GM21390 (cell line): ENCODE measurements around the gene AKNA.
"Not testable (repeated sequence)": the region's sequence is repeated elsewhere in the genome, so short reads cannot be mapped to it uniquely, and the experiment has no call there.

ENCODE experiments used
- ATAC-seq: cut with Tn5 transposase; IDR thresholded peaks from one replicate; pipeline ENCODE4 v1.9.1; 2021; ENCODE audit not compliant: unreplicated experiment

The AKNA gene

DNA sequence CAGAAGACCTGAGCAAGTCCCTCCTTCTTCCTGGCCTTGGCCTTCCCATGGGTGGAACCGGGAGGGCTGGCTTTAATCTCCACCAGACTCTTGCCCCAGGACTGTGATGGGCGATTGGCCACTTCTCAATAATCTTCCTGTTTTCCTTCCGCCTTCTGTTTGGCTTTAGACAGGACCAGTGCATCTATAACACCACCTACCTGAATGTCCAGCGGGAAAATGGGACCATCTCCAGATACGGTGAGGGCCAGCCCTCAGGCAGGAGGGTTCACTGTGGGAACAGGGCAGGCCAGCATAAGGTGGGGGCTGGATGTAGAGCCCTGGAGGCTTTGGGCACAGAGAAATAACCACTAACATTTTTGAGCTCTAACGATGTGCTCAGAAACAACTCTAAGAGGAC lies 63.9 kb downstream of the AKNA start:
- not testable (repeated sequence) for ATAC-seq

- not testable (repeated sequence) for ATAC-seq
These were observed 64.8 kb downstream of the AKNA start, which contains the start of gene ORM1 for GRCh38 chr9:114322831-114323531. Gene ORM1 (plus strand): TSS chr9:114323098. CDS start chr9:114323134, 36 bp downstream.

- not testable (repeated sequence) for ATAC-seq
These were observed 65.5 kb downstream of the AKNA start for GRCh38 chr9:114322160-114322818.

DNA sequence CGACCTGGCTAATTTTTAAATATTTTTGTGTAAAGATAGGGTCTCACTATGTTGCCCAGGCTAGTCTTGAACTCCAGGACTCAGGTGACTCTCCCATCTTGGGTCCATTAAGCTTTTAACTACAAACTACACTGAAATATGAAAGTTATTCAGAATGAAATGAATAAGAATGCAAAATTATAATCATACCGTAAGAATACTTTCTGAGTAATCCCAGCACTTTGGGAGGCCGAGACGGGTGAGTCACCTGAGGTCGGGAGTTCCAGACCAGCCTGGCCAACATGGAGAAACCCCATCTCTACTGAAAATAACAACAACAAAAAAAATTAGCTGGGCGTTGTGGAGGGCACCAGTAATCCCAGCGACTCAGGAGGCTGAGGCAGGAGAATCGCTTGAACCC lies 66.0 kb downstream of the AKNA start:
- ATAC-seq, result no peak

GRCh38 chr9:114320710-114321109 lies 67.1 kb downstream of the AKNA start:
- not testable (repeated sequence) for ATAC-seq

GRCh38 chr9:114319147-114319546 lies 68.6 kb downstream of the AKNA start:
- no peak for ATAC-seq

GRCh38 chr9:114318416-114318815 lies 69.4 kb downstream of the AKNA start:
- ATAC-seq, result no peak

- no peak for ATAC-seq
These were observed 70.0 kb downstream of the AKNA start for GRCh38 chr9:114317665-114318357.

DNA sequence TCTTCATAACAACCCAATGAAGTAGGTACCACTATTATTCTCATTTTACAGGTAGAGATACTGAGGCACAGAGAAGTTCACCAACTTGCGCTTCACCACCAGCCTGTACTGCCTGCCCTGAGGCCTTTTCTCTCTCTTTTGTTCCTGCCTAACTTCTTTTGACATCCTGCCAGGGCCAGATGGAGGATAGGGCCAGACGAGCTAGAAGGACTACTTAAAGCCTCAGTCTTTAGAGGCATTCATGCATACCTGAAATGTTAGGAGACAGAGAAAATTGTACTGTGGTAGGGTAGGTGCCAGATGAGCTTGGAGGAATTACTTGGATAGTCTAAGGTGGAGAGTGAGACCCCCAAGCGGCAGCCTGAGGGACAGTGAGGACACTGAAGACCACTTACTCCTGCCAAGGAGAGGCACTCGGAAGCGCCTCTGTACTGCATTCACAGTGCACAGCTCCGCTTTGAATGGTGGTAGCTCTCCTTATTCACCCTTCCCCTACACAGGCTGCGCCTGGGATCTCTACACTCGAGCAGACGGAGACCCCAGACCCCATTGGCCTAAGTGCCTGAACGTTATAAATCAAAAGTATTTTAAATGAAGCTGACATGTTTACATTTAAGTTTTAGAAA lies 71.1 kb downstream of the AKNA start:
- ATAC-seq, result no peak

GRCh38 chr9:114315723-114316363 lies 71.9 kb downstream of the AKNA start:
- no peak for ATAC-seq

GRCh38 chr9:114314881-114315722 lies 72.7 kb downstream of the AKNA start:
- ATAC-seq, result no peak

DNA sequence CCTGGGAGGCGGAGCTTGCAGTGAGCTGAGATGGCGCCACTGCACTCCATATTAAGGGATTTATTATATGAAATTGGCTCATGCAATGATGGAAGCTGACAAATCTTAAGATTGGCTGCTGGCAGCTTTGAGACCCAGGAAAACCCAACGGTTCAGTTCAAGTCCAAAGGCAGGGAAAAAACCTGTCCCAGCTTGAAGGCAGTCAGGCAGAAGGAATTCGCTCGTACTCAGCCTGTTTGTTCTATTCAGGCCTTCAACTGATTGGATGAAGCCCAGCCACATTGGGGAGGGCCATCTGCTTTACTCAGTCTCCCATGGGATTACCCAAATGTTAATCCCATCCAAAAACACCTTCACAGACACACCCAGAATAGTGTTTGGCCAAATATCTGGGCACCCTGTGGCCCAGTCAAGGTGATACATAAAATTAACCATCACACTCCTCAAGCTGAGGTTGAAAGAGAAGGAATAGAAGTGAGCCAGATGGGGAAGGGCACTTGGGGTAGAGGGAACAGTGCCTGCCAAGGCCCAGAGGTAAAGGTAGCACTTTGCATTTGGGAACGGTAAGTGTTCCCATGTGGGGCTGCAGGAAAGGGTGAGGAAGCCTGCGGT lies 73.4 kb downstream of the AKNA start:
- ATAC-seq, result no peak

GRCh38 chr9:114313186-114313585 lies 74.6 kb downstream of the AKNA start:
- ATAC-seq, result no peak

DNA sequence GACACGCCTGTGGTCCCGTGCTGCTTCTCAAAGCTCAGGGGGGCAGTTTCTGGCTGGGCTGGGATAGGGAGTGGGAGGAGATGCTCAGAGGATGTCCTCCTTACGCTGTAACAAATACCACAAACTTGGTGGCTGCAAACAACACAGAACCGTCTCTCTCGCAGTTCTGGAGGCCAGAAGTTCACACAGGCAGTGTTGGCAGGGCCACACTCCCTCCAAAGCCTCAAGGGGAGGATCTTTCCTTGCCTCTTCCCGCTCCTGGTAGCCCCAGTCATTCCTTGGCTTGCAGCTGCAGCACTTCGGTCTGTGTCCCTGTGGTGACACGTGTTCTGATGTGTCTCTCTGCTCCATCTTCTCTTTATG lies 75.3 kb downstream of the AKNA start:
- ATAC-seq, result no peak

GRCh38 chr9:114311571-114312512 lies 75.9 kb downstream of the AKNA start:
- no peak for ATAC-seq

- ATAC-seq, result no peak
These were observed 77.0 kb downstream of the AKNA start for GRCh38 chr9:114310471-114311450.

DNA sequence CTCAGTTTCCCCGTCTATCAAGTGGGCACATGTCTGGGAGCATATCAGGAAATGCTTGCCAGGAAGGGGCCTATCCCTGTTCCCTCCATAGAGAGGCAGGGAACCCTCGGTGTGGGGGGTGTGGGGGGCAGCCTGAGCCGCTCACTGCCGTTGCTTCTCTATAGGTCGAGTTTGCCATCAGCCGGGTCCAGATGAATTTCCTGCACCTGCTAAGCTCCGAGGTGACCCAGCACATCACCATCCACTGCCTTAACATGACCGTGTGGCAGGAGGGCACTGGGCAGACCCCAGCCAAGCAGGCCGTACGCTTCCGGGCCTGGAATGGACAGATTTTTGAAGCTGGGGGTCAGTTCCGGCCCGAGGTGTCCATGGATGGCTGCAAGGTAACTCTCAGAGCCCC lies 78.7 kb downstream of the AKNA start:
- no peak for ATAC-seq
